HCT116 (cell line): ENCODE measurements around the gene CFAP46. TPM values are rescaled to one million over a fixed set of nuclear protein-coding genes. Genes with fewer than 3 reads are reported as not detected.

Source experiments
- ATAC-seq: fragments of 200-7000 bp; cut with Tn5 transposase; 2 replicates; pipeline ENCODE4 v1.9.1; 2020; ENCODE audit warnings: mild to moderate bottlenecking, moderate library complexity
- BruUV-seq: library from RNA; stranded (reverse); fragments of 400-500 nt; replicated peaks from 2 replicates; lab custom pipeline; 2021; lab: Mats Ljungman, UMichigan
- CTCF ChIA-PET: fragments of 300-600 bp; sonication (Branson Sonifier 250); formaldehyde crosslinking; loops from one replicate; lab custom pipeline; 2021; ENCODE audit warnings: antibody characterized with exemption; lab: Charles Lee
- POLR2A ChIA-PET: fragments of 300-600, 350-600 bp; sonication (Branson Sonifier 250); formaldehyde crosslinking; loops from one replicate; lab custom pipeline; 2021; ENCODE audit warnings: antibody characterized with exemption; lab: Charles Lee
- RAD21 ChIA-PET, 2 experiments: fragments of 300-600 bp; sonication (Branson Sonifier 250); formaldehyde crosslinking; loops; one replicate each; lab custom pipeline; 2023; ENCODE audit warnings: low total read pairs in 2 of 2; ENCODE audit not compliant: uncharacterized antibody in 2 of 2, unreplicated experiment in 2 of 2, low non-redundant PET in 1 of 2; lab: Charles Lee
- DNase-seq: peaks from one replicate; pipeline ENCODE4 v3.0.0-alpha.2; 2010; ENCODE audit warnings: low read depth, low spot score
- H2AFZ ChIP-seq: fragments of 200-600 bp; shearing (Covaris generic), sonication (generic); 2 replicates; pipeline ENCODE4 v1.6.1; 2017; ENCODE audit warnings: low read depth, mixed run types, mixed read lengths, antibody characterized with exemption, low read length; ENCODE audit not compliant: poor library complexity, severe bottlenecking
- H3K27ac ChIP-seq: 2 replicates; pipeline ENCODE4 v1.5.1; 2012; ENCODE audit warnings: low read depth, low read length
- H3K27me3 ChIP-seq: fragments of 200-600 bp; sonication (generic); 2 replicates; pipeline ENCODE4 v1.6.1; 2016; ENCODE audit warnings: mixed run types, low read length, mixed read lengths; ENCODE audit not compliant: insufficient read depth
- H3K36me3 ChIP-seq, 2 experiments: fragments of 200-500 bp in 1 of 2; fragments of 200-600 bp in 1 of 2; sonication (Bioruptor generic) in 1 of 2; sonication (generic) in 1 of 2; 2 replicates each; pipeline versions ENCODE4 v1.5.1 to v1.6.1; 2014 to 2016; ENCODE audit warnings: low read length in 2 of 2, inconsistent platforms in 1 of 2, mixed read lengths in 1 of 2, mixed run types in 1 of 2; ENCODE audit not compliant: insufficient read depth in 2 of 2, control insufficient read depth in 1 of 2
- H3K4me1 ChIP-seq, 2 experiments: fragments of 200-600 bp in 1 of 2; sonication (generic) in 1 of 2; 2 replicates each; pipeline versions ENCODE4 v1.5.1 to v1.6.1; 2012 to 2017; ENCODE audit warnings: low read length in 2 of 2, inconsistent platforms in 1 of 2, mild to moderate bottlenecking in 1 of 2, mixed read lengths in 1 of 2, mixed run types in 1 of 2, moderate library complexity in 1 of 2; ENCODE audit not compliant: insufficient read depth in 2 of 2, control insufficient read depth in 1 of 2
- H3K4me2 ChIP-seq: fragments of 200-600 bp; sonication (generic); 2 replicates; pipeline ENCODE4 v1.6.1; 2017; ENCODE audit warnings: mixed run types, low read length, mixed read lengths
- H3K4me3 ChIP-seq, 2 experiments: fragments of 200-600 bp in 1 of 2; sonication (generic) in 1 of 2; replicated peaks in 1 of 2; 2 replicates each; pipeline ENCODE4 v1.5.1; 2011 to 2016; ENCODE audit warnings: low read length in 2 of 2, control low read depth in 1 of 2, low read depth in 1 of 2, mild to moderate bottlenecking in 1 of 2, mixed read lengths in 1 of 2, mixed run types in 1 of 2
- H3K79me2 ChIP-seq: fragments of 200-600 bp; sonication (generic); 2 replicates; pipeline ENCODE4 v1.6.1; 2017; ENCODE audit warnings: mild to moderate bottlenecking, mixed run types, low read length, moderate library complexity, mixed read lengths; ENCODE audit not compliant: insufficient read depth
- H3K9ac ChIP-seq: fragments of 200-600 bp; sonication (generic); 2 replicates; pipeline ENCODE4 v1.6.1; 2016; ENCODE audit warnings: low read length, mixed read lengths
- H3K9me2 ChIP-seq: fragments of 200-600 bp; sonication (generic), shearing (Covaris generic); 2 replicates; pipeline ENCODE4 v1.6.1; 2017; ENCODE audit warnings: mixed run types, mild to moderate bottlenecking, moderate library complexity; ENCODE audit not compliant: insufficient read depth
- H3K9me3 ChIP-seq, 2 experiments: fragments of 200-500 bp in 1 of 2; fragments of 200-600 bp in 1 of 2; sonication (Bioruptor generic) in 1 of 2; sonication (generic) in 1 of 2; 2 replicates each; pipeline ENCODE4 v1.6.1; 2014 to 2017; ENCODE audit warnings: low read length in 2 of 2, mixed read lengths in 2 of 2, inconsistent platforms in 1 of 2, low read depth in 1 of 2, mild to moderate bottlenecking in 1 of 2, mixed run types in 1 of 2, moderate library complexity in 1 of 2; ENCODE audit not compliant: control insufficient read depth in 1 of 2, insufficient read depth in 1 of 2
- H4K20me1 ChIP-seq: fragments of 200-600 bp; sonication (generic), shearing (Covaris generic); 2 replicates; pipeline ENCODE4 v1.6.1; 2017; ENCODE audit warnings: mixed run types, mild to moderate bottlenecking, moderate library complexity; ENCODE audit not compliant: insufficient read depth
- ATF3 ChIP-seq: IDR thresholded peaks from 2 replicates; pipeline ENCODE4 v1.6.1; 2012
- CTCF ChIP-seq, 3 experiments: fragments of 200-600 bp in 1 of 3; sonication (generic) in 1 of 3; IDR thresholded peaks in 2 of 3; conservative IDR thresholded peaks in 1 of 3; 2 replicates each; pipeline ENCODE4 v1.5.1; 2012 to 2017; ENCODE audit warnings: low read depth in 2 of 3, low read length in 2 of 3, antibody characterized with exemption in 1 of 3, borderline replicate concordance in 1 of 3, control low read depth in 1 of 3, mild to moderate bottlenecking in 1 of 3, mixed read lengths in 1 of 3, mixed run types in 1 of 3, moderate library complexity in 1 of 3; ENCODE audit not compliant: insufficient read depth in 1 of 3
- EGR1 ChIP-seq: IDR thresholded peaks from 2 replicates; pipeline ENCODE4 v1.6.1; 2012; ENCODE audit warnings: low read depth
- ELF1 ChIP-seq: IDR thresholded peaks from 2 replicates; pipeline ENCODE4 v1.6.1; 2012; ENCODE audit warnings: low read depth, borderline replicate concordance
- EZH2 ChIP-seq: fragments of 200-600 bp; sonication (generic); IDR thresholded peaks from 2 replicates; pipeline ENCODE4 v1.6.1; 2017; ENCODE audit warnings: antibody characterized with exemption, mixed run types
- EZH2phosphoT487 ChIP-seq: fragments of 200-600 bp; IDR thresholded peaks from 2 replicates; pipeline ENCODE4 v1.6.1; 2018; ENCODE audit warnings: antibody characterized with exemption, borderline replicate concordance
- FOSL1 ChIP-seq: IDR thresholded peaks from 2 replicates; pipeline ENCODE4 v1.6.1; 2012; ENCODE audit warnings: low read depth
- MAX ChIP-seq: IDR thresholded peaks from 2 replicates; pipeline ENCODE4 v1.6.1; 2012
- POLR2A ChIP-seq: IDR thresholded peaks from 2 replicates; pipeline ENCODE4 v1.7.0; 2011; ENCODE audit warnings: borderline replicate concordance; ENCODE audit not compliant: insufficient read depth, insufficient read length; ENCODE audit errors: extremely low read depth
- POLR2AphosphoS5 ChIP-seq: IDR thresholded peaks from 2 replicates; pipeline ENCODE4 v1.6.1; 2011; ENCODE audit warnings: mild to moderate bottlenecking, low read depth, low read length, moderate library complexity
- RAD21 ChIP-seq: IDR thresholded peaks from 2 replicates; pipeline ENCODE4 v1.6.1; 2012; ENCODE audit warnings: low read depth, mild to moderate bottlenecking
- SIN3A ChIP-seq: IDR thresholded peaks from 2 replicates; pipeline ENCODE4 v1.6.1; 2012; ENCODE audit warnings: low read depth
- SP1 ChIP-seq: IDR thresholded peaks from 2 replicates; pipeline ENCODE4 v1.6.1; 2012; ENCODE audit warnings: low read depth
- TCF7L2 ChIP-seq: IDR thresholded peaks from 2 replicates; pipeline ENCODE4 v1.7.0; 2011; ENCODE audit warnings: borderline replicate concordance, inconsistent platforms; ENCODE audit not compliant: insufficient read depth, insufficient read length; ENCODE audit errors: extremely low read depth
- YY1 ChIP-seq: IDR thresholded peaks from 2 replicates; pipeline ENCODE4 v1.6.1; 2011; ENCODE audit warnings: low read length, low read depth, moderate library complexity, mild to moderate bottlenecking; ENCODE audit not compliant: insufficient replicate concordance; ENCODE audit errors: extremely low read depth
- ZFX ChIP-seq: fragments of 450-650 bp; IDR thresholded peaks from 2 replicates; pipeline ENCODE4 v1.6.1; 2017
- ZNF274 ChIP-seq: fragments of 200-500 bp; sonication (Bioruptor generic); IDR thresholded peaks from 2 replicates; pipeline ENCODE4 v1.6.1; 2014; ENCODE audit warnings: mild to moderate bottlenecking, low read depth, low read length, inconsistent platforms
- intact Hi-C: fragments of 100-400 bp; cut with micrococcal nuclease; formaldehyde crosslinking; loops from 2 replicates; pipeline ENCODE4 v1.10.0; 2022
- total RNA-seq: library from RNA; stranded (reverse); gene quantifications from one replicate; pipeline ENCODE4 v1.2.1, GENCODE V29; 2021; ENCODE audit not compliant: unreplicated experiment

The CFAP46 gene
- total RNA-seq, 1 experiment from 2014 or later, result 1.4 TPM

- intact Hi-C loops, result loop anchor here (10.0 kb wide), 1 partner anchor 353 kb away; no protein-coding TSS in a partner anchor
- Histone ChIP-seq H3K4me3 (no peak overlapping the region), H3K9ac (no peak overlapping the region), H3K79me2 (no peaks in the 10 kb centered on the region), H3K36me3 (no peaks in the 10 kb centered on the region), H3K27ac (no peak overlapping the region), H2AFZ (no peak overlapping the region), H3K9me3 (peaks cover 0 to 7% of the 10 kb centered on the region in 2 experiments; a peak in 1 of 4 replicates), H3K4me1 (peaks cover 11 to 18% of the 10 kb centered on the region in 2 experiments; a peak in 3 of 4 replicates), H3K4me2 (no peak overlapping the region), H3K27me3 (no peaks in the 10 kb centered on the region), H4K20me1 (no peaks in the 10 kb centered on the region), H3K9me2 (no peaks in the 10 kb centered on the region)
- ChIA-PET CTCF (no interaction called here), POLR2A (no interaction called here), RAD21 (no interaction called here)
- no TSS peak for BruUV-seq
- DNase-seq (no peak), ATAC-seq (no peak)
- no peak for TF ChIP-seq MAX
- no peak for TF ChIP-seq ZNF274
- TF ChIP-seq ELF1, result no peak
- no peak for TF ChIP-seq SIN3A
- no peak for TF ChIP-seq SP1
- no peak for TF ChIP-seq EGR1
- TF ChIP-seq FOSL1, result no peak
- TF ChIP-seq POLR2AphosphoS5, result no peak
- no peak for TF ChIP-seq ATF3
- no peak for TF ChIP-seq EZH2phosphoT487
- no peak for TF ChIP-seq ZFX
These were observed 41.0 kb downstream of the CFAP46 start for GRCh38 chr10:132901351-132901750.

GRCh38 chr10:132900211-132900756, 42.1 kb downstream of the CFAP46 start:
- TF ChIP-seq FOSL1, result no peak
- TF ChIP-seq YY1, result no peak
- TF ChIP-seq CTCF (IDR thresholded peaks at IDR 0.05 in 2 of 3, conservative IDR thresholded peaks at IDR 0.05 in 1 of 3; ENCODE audit: borderline replicate concordance in 1 of 3, insufficient read depth in 1 of 3, low read depth in 2 of 3, low read length in 2 of 3), result no peak
- TF ChIP-seq EZH2phosphoT487, result no peak
- no peak for TF ChIP-seq SP1
- TF ChIP-seq ZNF274, result no peak
- TF ChIP-seq EZH2, result no peak
- TF ChIP-seq SIN3A, result no peak
- TF ChIP-seq POLR2A, result no peak
- no peak for TF ChIP-seq TCF7L2
- TF ChIP-seq RAD21, result no peak
- TF ChIP-seq, all 23 proteins: peak for 0
- Histone ChIP-seq H3K4me3 (no peak overlapping the region), H3K9me3 (peaks cover 0 to 7% of the 10 kb centered on the region in 2 experiments; a peak in 1 of 4 replicates), H3K27me3 (no peaks in the 10 kb centered on the region), H3K9ac (no peak overlapping the region), H2AFZ (no peak overlapping the region), H3K36me3 (no peaks in the 10 kb centered on the region; a peak in 1 of 4 replicates), H3K27ac (no peak overlapping the region), H3K79me2 (no peaks in the 10 kb centered on the region), H3K4me1 (peaks cover 11 to 14% of the 10 kb centered on the region in 2 experiments; a peak in 3 of 4 replicates), H3K4me2 (no peak overlapping the region), H3K9me2 (no peaks in the 10 kb centered on the region), H4K20me1 (no peaks in the 10 kb centered on the region)
- DNase-seq, result no peak
- no peak for ATAC-seq
- no TSS peak for BruUV-seq
- CTCF ChIA-PET, result no interaction called here
- RAD21 ChIA-PET, result no interaction called here
- POLR2A ChIA-PET, result no interaction called here
- intact Hi-C loops, result loop anchor here (10.0 kb wide), 1 partner anchor 355 kb away; no protein-coding TSS in a partner anchor
